Measurements from ENCODE around the gene PPP1R13B. TPM values are rescaled to one million over a fixed set of nuclear protein-coding genes. Genes with fewer than 3 reads are reported as not detected.
"Not testable (repeated sequence)": the region's sequence is repeated elsewhere in the genome, so short reads cannot be mapped to it uniquely, and the experiment has no call there.

The PPP1R13B gene
- total RNA-seq, 1 donor from 2014 or later: 13.1 TPM

DNA sequence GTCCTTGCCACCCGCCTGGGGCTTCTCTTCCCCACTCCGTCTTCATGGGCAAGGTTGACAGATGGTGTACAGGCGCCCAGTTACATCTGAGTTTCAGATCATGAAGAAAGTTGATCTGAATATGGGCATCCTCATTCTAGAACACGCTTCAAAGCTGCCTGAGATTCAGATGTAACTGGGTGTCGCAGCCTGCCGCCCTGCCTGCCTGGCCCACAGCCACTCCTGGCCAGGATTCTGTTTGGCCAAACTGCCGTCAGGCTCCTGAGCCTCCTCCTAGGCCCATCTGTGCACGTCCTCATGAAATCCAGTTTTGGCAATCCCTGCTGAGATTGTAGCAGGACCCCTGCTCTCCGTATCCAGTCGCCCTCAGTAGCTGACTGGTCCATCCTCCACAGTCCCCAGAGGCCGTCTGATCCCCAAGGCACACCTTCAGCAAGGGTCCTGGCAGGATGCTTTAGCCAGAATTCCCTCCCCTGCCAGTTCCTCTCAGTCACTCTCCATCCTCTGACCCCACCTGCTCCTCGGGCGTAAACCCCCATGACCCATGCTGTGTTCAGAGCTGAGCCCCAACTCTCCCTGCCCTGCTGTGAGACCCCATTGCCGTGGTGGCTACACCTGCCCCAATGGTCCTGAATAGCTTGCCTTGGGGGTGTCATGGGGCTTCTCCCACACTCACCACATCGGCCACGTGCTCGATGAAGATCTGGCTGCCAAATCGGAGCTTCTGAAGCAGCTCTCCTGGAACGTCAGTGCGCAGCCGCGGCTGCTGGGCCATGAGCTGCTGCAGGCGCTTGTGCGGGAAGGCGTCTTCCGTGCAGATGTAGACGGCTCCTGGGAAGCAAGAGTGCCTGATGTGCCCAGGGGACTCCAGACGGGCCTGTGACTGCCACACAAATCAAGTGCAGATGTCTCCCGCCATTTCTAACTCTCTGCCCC lies 144.6 kb downstream of the PPP1R13B start:
- intact Hi-C loops (cut with micrococcal nuclease): no loop called here

DNA sequence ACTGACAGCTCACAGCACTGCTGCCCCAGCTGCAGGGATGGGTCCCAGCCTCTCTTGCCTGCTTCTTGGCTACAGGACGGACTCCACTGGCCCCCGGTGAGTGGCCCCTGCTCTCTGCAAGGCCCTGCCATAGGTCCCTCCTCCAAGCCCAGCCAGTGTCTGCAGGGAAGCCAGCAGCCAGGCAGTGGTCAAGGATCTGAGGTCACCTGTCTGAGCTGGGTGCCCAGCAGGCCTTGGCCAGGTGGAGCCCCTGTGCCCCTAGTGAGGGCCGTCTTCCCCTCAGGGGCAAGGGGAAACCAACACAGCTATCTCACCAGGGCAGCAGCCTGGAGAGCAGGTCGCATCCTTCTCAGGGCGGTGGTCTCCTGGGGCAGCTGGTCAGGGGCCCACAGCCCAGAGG lies 145.3 kb downstream of the PPP1R13B start:
- intact Hi-C loops (cut with micrococcal nuclease): no loop called here

DNA sequence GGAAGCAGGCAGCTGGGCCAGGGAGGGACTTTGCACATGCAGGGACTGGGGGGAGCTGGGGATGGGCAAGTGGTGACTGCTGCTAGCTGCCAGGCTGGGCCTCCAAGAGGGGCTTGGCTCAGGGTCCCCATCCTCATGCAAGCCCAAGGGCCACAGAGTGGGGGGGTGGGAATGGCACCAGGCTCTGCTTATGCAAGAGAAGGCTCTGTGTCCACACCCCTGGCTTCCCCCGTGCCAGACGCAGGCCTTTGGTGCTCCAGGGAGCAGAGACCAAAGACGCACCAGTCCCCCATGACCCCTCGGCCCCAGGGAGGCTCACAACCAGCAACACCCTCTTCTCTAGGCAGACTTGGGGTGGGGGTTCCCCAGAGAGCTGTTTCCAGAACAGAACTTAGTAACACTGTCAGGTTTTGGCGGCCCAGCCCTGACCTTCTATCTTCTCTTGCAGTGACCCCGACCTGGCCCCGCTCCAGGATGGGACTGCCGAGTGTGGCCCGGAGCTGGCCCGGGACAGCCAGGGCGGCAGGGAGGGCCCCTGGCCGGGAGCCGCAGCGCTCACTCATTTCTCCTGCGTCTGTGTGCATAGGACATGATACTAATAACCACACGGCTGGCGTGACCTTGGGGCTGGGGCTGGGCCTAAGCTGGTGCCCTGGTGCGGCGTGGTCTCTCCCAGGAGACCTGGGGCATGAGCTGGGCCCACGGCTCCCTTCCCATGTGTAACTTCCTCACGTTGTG lies 146.5 kb downstream of the PPP1R13B start:
- intact Hi-C loops (cut with micrococcal nuclease): no loop called here

DNA sequence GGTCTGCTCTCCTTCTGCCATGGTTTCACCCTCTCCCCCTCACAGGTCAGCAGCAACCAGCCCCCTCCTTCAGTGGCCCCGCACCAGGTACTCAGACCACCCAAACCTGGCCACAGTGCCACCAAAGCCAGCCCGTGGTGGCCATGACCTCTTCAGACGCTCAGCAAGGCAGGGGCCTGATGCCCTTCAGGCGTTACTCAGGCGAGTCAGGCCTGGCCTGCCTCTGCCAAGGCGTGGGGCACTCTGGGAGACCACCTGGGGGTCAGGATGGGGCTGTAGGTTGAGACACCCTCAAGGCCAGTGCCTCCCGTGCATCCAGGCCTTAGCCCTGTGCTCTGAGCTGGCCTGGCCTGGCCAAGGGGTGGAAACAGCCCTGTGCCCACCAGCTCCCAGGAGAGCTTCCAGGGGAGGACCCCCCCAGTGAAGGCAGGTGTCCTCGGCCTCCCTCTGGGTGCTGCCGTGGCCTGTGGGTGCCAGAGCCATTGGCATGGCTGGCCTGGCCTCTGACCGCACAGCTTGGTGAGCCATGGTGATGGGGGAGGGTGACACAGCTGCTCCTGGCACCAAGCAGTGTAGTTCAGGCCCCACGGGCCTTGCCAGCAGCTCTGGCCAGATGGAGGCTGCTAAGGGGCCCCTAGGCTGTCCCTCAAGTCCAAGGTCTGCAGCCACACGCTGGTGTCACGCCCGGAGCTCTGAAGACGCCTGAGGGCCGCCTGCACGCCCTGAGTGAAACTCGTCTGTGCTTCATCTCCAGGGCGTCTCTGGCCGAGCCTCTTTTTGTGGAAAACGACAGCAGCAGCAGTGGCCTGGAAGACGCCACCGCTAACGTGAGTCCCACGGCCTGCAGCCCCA lies 147.2 kb downstream of the PPP1R13B start:
- intact Hi-C loops (cut with micrococcal nuclease): no loop called here

DNA sequence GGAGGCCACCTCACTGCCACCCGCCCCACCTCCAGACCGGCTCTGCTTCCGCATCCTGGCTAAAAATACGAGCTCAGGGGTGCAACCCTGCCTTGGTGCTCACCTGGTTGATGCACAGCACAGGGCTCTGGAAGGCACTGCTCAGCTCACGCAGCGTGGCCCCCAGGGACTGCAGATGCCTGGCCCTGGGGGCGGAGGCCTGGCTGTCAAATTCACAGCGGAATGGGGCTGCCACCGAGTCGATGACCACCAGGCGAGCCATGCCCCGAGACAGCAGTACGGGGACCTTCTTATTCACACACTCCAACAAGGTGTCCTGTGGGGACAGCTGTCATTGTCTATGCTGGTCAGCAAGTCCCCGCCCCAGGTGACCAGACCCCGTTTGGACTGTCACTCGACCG lies 148.1 kb downstream of the PPP1R13B start:
- intact Hi-C loops (cut with micrococcal nuclease): no loop called here

DNA sequence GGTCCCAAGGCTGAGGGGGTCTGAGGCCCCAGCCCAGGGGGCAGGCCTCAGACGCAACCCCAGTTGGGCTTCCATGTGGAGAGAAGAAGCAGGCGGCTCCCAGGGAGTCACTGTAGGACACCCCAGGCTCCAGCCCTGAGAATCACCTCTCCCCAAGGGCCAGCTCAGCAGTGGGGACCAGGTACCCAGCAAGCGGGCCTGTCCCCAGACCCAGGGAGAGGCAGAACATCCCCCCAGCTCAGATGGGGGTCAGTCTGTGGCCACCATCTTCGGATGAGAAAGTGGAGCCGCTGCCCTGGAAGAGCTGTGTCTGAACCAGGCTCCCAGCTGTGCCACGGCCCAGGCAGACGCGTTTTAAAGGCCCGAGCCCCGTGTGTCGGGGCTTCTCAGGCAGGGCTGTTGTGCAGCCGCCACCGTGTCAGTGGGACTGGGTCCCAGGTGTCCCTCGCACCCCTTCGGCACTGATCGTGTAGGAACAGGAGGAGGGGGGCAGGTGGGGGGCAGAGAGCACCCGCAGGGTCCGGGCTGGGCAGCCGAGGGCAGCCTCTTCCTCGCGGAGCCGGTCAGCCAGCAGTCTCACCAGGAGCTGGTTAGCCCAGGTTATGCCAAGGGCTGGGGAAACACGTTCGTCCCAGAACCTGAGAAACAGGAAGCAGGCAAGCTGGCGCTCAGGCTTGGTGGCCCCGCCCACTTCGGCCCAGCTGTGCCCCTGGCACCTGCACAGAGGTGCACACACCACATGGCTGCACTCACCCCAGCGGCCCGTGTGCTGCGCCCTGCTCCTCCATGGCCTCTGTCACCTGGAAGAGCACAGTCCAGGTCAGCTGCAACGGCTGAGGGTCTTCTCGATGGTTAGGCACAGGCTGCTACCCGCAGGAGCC lies 148.8 kb downstream of the PPP1R13B start:
- intact Hi-C loops (cut with micrococcal nuclease): no loop called here

DNA sequence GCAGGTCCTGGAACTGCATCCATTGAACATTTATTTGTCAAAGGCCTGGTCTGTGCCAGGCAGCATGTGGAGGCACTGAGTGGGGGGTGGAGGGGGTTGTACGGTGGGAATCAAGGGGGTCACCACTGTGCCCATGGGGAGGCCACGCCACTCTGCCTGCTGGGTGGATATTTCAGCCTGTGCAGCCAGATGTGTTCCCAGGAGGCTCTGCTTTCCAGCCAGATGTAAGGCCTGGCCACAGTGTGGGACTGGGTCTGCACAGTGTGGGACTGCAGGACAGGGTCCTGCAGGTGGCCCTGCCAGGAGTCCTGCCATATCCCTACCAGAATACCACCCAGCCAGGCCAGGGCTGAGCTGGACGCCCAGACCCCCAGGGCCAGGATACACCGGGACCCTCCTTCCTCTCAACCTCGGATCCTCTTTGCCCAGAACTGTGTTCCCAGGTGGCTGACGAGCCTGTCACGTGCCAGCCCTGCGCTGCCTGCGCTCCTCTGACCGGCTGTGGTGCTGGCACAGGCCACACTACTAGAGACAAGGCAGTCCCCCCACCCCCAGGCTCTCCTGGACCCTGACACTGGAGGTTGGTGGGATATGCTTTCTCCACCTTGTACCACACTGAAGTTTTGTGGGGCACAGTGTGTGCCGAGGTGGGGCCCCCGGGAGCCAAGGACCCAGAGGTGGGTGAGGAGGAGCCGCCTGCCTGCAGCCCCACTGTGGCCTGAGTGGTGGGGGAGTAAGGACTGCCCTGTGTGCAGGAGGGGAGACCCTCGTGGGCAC lies 149.6 kb downstream of the PPP1R13B start:
- intact Hi-C loops (cut with micrococcal nuclease): no loop called here

DNA sequence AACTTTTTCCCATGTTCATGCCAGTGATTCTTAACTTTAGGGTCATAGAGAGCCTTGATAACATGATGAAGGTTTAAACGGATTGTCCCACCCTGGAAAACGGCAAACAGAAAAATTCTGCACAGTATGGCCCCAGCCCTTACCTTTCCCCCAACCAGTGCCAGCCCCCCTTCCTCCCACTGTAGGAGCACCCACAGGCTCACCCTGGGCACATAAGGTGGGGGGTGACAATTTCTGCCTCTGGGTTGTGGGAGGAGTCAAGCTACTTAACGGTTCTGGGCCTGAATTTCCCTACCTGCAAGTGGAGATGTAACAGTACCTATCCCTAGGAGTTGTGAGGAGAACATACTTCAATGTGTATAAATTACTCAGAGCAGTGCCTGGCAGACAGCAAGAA lies 150.2 kb downstream of the PPP1R13B start:
- intact Hi-C loops (cut with micrococcal nuclease): no loop called here

DNA sequence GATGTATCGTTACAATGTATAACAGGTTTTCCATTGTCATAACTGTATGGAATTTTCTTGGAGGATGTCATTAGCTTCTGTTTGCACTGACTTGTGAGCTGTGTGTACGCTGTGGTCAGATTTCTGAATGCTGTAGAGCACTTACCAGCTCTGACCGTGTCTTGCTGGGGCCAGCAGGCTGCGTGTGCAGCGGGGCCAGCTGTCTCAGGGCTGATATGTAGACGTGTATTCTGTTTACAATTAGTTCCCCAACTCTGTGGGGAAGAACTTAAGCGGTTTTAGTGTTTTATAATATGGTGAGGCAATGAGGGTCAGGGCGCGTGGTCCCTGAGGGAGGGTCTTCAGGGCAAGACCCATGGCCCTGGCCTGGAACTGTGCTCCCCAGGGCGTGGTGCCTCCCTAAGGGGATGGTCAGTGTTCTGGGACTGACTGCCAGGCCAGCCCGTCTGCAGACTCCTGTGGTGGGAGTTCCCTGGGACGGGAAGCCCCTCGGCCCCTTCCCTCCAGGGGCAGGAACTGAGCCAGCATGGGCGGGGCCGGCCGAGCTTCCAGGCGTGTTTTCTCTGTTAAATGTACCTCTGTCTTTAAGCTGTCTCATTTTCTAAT lies 150.8 kb downstream of the PPP1R13B start:
- intact Hi-C loops (cut with micrococcal nuclease): no loop called here

DNA sequence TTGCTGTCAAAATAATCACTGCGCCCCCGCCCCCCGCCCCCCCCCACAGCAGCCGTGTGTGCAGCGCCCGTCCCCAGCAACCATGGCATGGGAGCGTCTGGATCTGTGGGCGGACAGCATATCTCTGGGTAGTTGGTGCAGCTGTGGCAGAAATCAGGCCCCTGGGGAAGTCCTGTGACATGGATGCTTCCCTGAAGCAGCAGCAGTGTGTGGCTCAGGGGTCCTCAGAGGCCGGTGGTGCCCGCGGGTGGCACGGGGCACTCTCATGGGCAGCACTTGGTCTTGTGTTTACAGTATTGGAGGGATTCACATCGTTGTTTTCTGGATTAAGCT lies 151.3 kb downstream of the PPP1R13B start:
- intact Hi-C loops (cut with micrococcal nuclease): no loop called here

DNA sequence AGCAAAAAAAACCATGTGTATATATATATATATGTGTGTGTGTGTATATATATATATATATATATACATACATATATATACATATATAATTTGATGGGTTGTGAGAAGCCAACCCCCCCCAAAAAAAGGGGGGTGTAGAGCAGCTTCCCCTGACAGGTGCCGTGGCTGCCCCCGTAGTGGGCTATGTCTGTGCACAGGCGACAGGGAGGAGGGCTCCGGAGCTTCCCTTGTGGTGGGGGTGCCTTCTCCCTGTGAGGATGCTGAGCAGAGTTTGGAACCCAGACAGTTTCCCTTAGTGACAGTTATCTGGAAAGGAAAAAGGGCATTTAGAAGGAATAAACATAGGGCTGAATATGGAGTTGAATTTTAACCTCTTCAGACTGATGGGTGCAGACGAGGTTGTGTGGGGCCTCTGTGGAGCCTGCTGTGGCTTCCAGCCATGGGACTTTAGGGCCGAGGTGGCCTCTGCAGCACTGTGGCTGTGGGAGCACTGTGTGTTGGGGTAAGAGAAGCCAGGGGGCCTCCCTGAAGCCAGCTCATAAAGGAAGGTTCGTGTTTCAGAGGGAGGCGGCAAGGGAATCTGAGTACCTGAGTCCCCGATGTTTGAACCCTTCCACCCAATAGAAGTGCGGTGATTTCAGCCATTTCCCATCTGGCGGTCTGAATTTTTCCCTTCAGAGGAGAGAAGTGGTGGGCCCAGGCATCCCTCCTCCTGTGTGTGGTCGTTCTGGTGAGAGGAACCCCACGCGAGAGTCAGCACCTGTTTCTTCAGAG lies 151.9 kb downstream of the PPP1R13B start:
- intact Hi-C loops (cut with micrococcal nuclease): no loop called here

DNA sequence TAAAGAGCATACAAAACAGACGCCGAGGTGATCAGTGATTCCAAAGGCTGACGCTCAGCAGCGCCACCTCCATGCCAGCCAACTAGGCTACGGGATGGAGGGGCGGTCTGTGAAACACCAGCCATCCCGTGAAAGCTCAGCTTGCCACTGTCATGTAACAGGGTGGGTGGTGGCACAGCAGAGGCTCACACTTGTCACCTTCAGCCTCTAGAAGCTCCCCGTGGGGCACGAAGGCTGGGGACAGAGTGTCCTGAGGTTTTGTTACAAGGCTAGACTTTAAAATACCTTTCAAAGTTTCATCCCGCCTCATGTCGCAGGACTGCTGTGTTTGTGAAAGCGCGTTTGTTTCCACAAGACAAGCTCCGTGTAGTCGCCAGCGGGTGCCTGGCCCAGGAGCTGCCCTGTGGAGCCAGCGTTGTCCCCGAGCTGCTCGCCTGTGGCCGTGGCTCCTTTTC lies 152.8 kb downstream of the PPP1R13B start:
- intact Hi-C loops (cut with micrococcal nuclease): no loop called here

DNA sequence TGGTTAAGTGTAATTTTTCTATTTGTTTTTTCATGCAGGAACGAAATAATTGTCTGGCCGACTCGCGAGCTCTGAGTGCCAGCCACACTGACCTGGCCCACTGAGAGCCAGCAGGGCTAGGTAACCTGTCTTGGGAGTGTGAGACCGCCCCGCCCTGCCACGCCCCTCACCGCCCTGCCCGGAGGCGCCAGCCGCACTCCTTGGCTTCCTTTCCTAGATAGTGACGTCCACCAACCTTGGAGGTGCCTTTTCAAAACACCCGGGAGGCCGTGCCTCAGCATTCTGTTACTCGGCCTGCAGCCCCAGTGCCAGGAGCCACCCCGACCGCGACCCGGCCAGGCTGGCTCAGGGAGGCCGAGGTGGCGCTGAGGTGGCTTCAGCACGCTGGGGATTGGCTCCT lies 153.9 kb downstream of the PPP1R13B start:
- intact Hi-C loops (cut with micrococcal nuclease): no loop called here

DNA sequence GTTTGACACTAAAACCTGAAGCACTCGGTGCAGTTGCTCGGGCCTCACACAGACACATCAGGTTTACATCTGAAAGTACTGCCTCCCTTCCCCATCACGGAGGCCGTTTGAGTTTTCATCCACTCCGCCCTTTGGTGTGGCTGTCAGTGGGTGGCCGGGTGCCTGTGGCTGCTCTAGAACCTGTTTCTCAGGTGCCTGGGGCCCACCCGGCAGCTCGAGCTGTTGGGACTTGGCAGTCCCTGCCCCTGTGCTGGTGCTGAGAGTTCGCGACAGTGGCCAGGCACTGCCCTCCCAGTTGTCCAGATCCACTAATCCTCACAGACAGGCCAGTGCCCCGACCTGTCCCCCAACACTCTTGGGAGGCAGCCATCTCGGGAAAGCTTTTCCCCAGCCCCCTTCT lies 154.5 kb downstream of the PPP1R13B start:
- intact Hi-C loops (cut with micrococcal nuclease): no loop called here

DNA sequence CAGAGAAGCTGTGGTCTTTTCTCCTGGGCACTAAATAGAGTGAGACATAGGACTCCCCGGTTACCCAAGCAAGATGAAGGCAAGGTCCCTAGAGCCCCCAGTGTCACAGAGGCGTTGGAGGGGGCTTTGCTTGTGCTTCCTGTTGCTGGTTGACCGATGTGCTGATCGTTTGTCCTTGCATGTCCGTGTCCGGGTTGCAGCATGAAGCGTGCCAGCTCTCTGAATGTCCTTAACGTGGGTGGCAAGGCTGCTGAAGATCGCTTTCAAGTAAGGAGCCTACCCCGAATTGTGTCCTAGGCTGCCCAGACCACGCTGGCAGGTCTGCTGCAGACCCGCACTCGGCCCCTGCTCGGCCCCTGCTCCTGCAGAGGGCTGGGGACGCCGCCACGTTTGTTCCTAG lies 155.2 kb downstream of the PPP1R13B start:
- intact Hi-C loops (cut with micrococcal nuclease): no loop called here

DNA sequence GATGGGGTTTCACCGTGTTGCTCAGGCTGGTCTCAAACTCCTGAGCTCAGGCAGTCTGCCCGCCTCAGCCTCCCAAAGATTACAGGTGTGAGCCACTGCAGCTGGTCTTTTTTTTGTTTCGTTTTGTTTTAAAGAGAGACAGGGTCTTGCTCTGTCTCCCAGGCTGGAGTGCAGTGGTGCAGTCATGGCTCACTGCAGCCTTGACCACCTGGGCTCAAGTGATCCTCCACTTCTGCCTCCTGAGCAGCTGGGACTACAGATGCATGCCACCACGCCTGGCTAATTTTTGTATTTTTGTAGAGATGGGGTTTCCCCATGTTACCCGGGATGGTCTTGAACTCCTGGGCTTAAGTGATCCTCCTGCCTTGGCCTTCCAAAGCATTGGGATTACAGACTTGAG lies 155.7 kb downstream of the PPP1R13B start:
- intact Hi-C loops (cut with micrococcal nuclease): not testable (repeated sequence)

DNA sequence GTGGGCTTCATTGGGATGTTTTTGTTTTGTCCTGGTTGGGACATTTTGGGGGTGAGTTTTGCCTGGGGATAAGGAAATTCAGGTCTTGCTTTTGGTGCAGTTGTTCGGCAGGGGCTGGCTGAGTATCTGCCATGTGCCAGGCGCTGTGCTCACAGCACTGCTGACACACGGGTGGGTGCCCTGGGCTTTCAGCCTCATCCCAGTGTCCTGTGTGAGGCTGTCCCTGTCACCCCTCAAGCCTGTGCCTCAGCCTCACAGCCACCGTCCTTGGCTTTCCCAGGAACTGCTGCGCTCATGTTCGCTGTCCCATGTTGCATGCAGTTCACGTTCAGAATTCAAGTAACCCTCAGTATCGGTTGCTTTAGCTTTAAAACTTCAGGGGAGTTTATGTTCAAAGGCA lies 157.0 kb downstream of the PPP1R13B start:
- intact Hi-C loops (cut with micrococcal nuclease): no loop called here

All from T-helper 1 cell treated with Interleukin-12 subunit alpha and Interleukin-12 subunit beta and Interleukin-4 antibody, amounts not matched to agents 30 ng/mL and 1 ng/mL, for 36 hours (primary cell).